Sigmoid colon (tissue), 7 donors: ENCODE data around the gene RABGAP1L. TPM values are rescaled to one million over a fixed set of nuclear protein-coding genes. Genes with fewer than 3 reads are reported as not detected.

Experiments used
- DNase-seq: peaks from one replicate; pipeline ENCODE4 v3.0.0-alpha.2; 2019
- H3K27ac ChIP-seq, 4 donors: fragments of 200-600 bp; sonication (generic); one replicate each; pipeline ENCODE4 v1.5.1; 2016 to 2019; ENCODE audit warnings: mild to moderate bottlenecking in 1 of 4
- H3K27me3 ChIP-seq, 3 donors: fragments of 200-600 bp; sonication (generic); one replicate each; pipeline ENCODE4 v1.5.1; 2019; ENCODE audit warnings: mild to moderate bottlenecking in 1 of 3
- H3K36me3 ChIP-seq, 4 donors: fragments of 200-600 bp; sonication (generic); one replicate each; pipeline ENCODE4 v1.5.1; 2016 to 2019
- H3K4me1 ChIP-seq, 4 donors: fragments of 200-600 bp; sonication (generic); one replicate each; pipeline ENCODE4 v1.5.1; 2017 to 2019
- H3K4me3 ChIP-seq, 4 donors: fragments of 200-600 bp; sonication (generic); one replicate each; pipeline ENCODE4 v1.5.1; 2017 to 2019; ENCODE audit warnings: mild to moderate bottlenecking in 2 of 4, moderate library complexity in 1 of 4
- H3K9me3 ChIP-seq, 4 donors: fragments of 200-600 bp in 3 of 4; sonication (generic) in 3 of 4; one replicate each; pipeline versions ENCODE4 v1.5.1 to v1.6.1; 2013 to 2019
- EP300 ChIP-seq, 4 donors: sonication (generic); formaldehyde crosslinking; IDR thresholded peaks; one replicate each; pipeline ENCODE4 v1.6.1; 2017; ENCODE audit warnings: antibody characterized with exemption in 4 of 4
- POLR2A ChIP-seq, 2 donors: fragments of 450-650 bp; IDR thresholded peaks; one replicate each; pipeline ENCODE4 v1.6.1; 2016; ENCODE audit warnings: antibody characterized with exemption in 2 of 2, mild to moderate bottlenecking in 2 of 2, moderate library complexity in 2 of 2
- POLR2AphosphoS5 ChIP-seq, 4 donors: sonication (generic); formaldehyde crosslinking; IDR thresholded peaks; one replicate each; pipeline ENCODE4 v1.6.1; 2017; ENCODE audit warnings: antibody characterized with exemption in 4 of 4
- WGBS, 2 donors: extraction: QIAGEN DNeasy Blood & Tissue Kit; methylation state at CpG; one replicate each; pipeline ENCODE4 v1.1.7; 2013; 5-methylcytosine and 5-hydroxymethylcytosine counted together
- intact Hi-C: fragments of 100-400 bp; cut with DNase I; formaldehyde crosslinking; loops from one replicate; pipeline ENCODE4 v1.15.1; 2023
- polyA plus RNA-seq, 3 donors: library from polyadenylated mRNA; stranded (reverse); fragments of 200-250 nt; gene quantifications; one replicate each; pipeline ENCODE4 v1.2.3, GENCODE V29; 2013
- total RNA-seq, 4 donors: library from RNA; depleted of rRNA; stranded (reverse); fragments of >200 nt; gene quantifications; one replicate each; pipeline ENCODE4 v1.1.0, GENCODE V29; 2016
- TF ChIP-seq, protein P1 (sequence below), 4 experiments: fragments of 450-650 bp in 3 of 4; fragments of 200-600 bp in 1 of 4; IDR thresholded peaks; one replicate each; pipeline ENCODE4 v1.5.1; 2016 to 2019; ENCODE audit warnings: antibody characterized with exemption in 4 of 4, mild to moderate bottlenecking in 3 of 4, moderate library complexity in 2 of 4
- donor health status: healthy with polysubstance abuse.
- donor health status: Bipolar disorder and iron deficiency.
- donor health status: healthy.

RABGAP1L gene
- total and polyA plus RNA-seq, 7 donors = 25.2 to 42.9 (median 35.4) TPM

- no peak for TF ChIP-seq EP300 (IDR thresholded peaks at IDR 0.05)
- Histone ChIP-seq H3K27ac (no peak overlapping the region), H3K4me1 (no peaks in the 10 kb centered on the region), H3K36me3 (no peaks in the 10 kb centered on the region), H3K4me3 (no peak overlapping the region), H3K9me3 (no peaks in the 10 kb centered on the region), H3K27me3 (no peaks in the 10 kb centered on the region)
- no peak for DNase-seq
- intact Hi-C loops = no loop called here
- WGBS, 2 donors = 74 to 77% methylated on average over 2 of the region's 2 CpGs
Measured at GRCh38 chr1:174682419-174683008, 523.2 kb downstream of the RABGAP1L start.

- no peaks in the 10 kb centered on the region for H3K4me1 ChIP-seq
- no peak for DNase-seq
- no peaks in the 10 kb centered on the region for H3K36me3 ChIP-seq
- H3K9me3 ChIP-seq = no peaks in the 10 kb centered on the region
- no peaks in the 10 kb centered on the region for H3K27me3 ChIP-seq
- no peak overlapping the region for H3K4me3 ChIP-seq
- intact Hi-C loops = no loop called here
- TF ChIP-seq, protein P1, sequence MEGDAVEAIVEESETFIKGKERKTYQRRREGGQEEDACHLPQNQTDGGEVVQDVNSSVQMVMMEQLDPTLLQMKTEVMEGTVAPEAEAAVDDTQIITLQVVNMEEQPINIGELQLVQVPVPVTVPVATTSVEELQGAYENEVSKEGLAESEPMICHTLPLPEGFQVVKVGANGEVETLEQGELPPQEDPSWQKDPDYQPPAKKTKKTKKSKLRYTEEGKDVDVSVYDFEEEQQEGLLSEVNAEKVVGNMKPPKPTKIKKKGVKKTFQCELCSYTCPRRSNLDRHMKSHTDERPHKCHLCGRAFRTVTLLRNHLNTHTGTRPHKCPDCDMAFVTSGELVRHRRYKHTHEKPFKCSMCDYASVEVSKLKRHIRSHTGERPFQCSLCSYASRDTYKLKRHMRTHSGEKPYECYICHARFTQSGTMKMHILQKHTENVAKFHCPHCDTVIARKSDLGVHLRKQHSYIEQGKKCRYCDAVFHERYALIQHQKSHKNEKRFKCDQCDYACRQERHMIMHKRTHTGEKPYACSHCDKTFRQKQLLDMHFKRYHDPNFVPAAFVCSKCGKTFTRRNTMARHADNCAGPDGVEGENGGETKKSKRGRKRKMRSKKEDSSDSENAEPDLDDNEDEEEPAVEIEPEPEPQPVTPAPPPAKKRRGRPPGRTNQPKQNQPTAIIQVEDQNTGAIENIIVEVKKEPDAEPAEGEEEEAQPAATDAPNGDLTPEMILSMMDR (IDR thresholded peaks at IDR 0.05) = no peak
- H3K27ac ChIP-seq = no peak overlapping the region
Measured at GRCh38 chr1:174686213-174686612, 526.9 kb downstream of the RABGAP1L start.

DNA sequence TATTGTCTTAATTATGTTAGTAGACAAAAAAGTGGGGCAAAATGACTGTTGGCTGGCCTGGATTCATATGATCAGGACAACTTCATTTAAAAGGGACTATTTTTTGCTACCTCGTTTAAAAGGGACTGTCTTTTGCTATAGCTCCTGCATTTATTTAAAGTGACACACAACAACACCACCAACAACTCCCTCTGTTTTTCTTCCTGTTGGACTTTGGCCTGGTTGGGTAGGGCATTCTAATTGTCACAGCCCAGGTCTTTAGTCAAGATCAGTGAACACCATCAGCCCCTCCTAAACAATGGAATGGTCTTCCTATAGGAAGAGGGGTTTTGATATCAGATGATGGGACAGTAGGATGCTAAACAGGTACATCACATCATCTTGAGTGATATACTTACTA lies 530.2 kb downstream of the RABGAP1L start:
- intact Hi-C loops = no loop called here
- 21 to 78% methylated on average over 1 of the region's 1 CpG for WGBS, 2 donors
- no peaks in the 10 kb centered on the region for H3K4me1 ChIP-seq
- H3K36me3 ChIP-seq = no peaks in the 10 kb centered on the region
- no peak overlapping the region for H3K4me3 ChIP-seq
- H3K27ac ChIP-seq = no peak overlapping the region
- H3K9me3 ChIP-seq = no peaks in the 10 kb centered on the region
- no peak for DNase-seq
- no peaks in the 10 kb centered on the region for H3K27me3 ChIP-seq
- no peak for TF ChIP-seq EP300 (IDR thresholded peaks at IDR 0.05)
- TF ChIP-seq POLR2AphosphoS5 (IDR thresholded peaks at IDR 0.05) = no peak
- TF ChIP-seq, protein P1 (IDR thresholded peaks at IDR 0.05) = no peak
- no peak for TF ChIP-seq POLR2A (IDR thresholded peaks at IDR 0.05)

DNA sequence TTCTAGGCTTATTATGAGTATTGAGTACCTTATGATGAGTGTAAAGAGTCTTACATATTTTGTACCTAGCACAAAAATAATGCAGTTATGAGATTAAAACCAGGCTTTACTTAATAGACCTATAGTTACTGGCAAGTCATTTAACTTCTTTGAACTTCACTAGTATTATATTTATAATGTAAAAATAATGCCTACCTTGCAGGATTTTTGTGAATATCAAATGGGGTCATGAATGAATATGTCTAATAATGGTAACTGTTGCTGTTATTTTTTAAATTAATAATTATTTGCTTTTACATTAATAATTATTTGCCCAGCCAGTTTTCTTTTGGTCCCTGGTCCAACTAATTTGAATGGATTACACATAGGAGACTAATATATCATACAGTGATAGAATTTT lies 530.9 kb downstream of the RABGAP1L start:
- H3K4me1 ChIP-seq = no peaks in the 10 kb centered on the region
- intact Hi-C loops = no loop called here

GRCh38 chr1:174692313-174692712 lies 533.0 kb downstream of the RABGAP1L start:
- H3K36me3 ChIP-seq = no peaks in the 10 kb centered on the region
- TF ChIP-seq EP300 (IDR thresholded peaks at IDR 0.05) (no peak), POLR2A (IDR thresholded peaks at IDR 0.05) (no peak), POLR2AphosphoS5 (IDR thresholded peaks at IDR 0.05) (no peak)
- TF ChIP-seq, protein P1 (IDR thresholded peaks at IDR 0.05) = no peak
- no peaks in the 10 kb centered on the region for H3K9me3 ChIP-seq
- H3K27ac ChIP-seq = no peak overlapping the region
- no peak overlapping the region for H3K4me3 ChIP-seq
- 89 to 94% methylated on average over 1 of the region's 1 CpG for WGBS, 2 donors
- no peak for DNase-seq
- intact Hi-C loops = no loop called here
- H3K4me1 ChIP-seq = no peaks in the 10 kb centered on the region
- H3K27me3 ChIP-seq = no peaks in the 10 kb centered on the region

More for the DNA sequence above, 530.9 kb downstream of the RABGAP1L start:
- TF ChIP-seq EP300 (IDR thresholded peaks at IDR 0.05) = no peak
- TF ChIP-seq, protein P1 (IDR thresholded peaks at IDR 0.05) = no peak
- no peak for TF ChIP-seq POLR2AphosphoS5 (IDR thresholded peaks at IDR 0.05)
- no peak for TF ChIP-seq POLR2A (IDR thresholded peaks at IDR 0.05)
- Histone ChIP-seq H3K36me3 (no peaks in the 10 kb centered on the region), H3K9me3 (no peaks in the 10 kb centered on the region), H3K4me3 (no peak overlapping the region), H3K27ac (no peak overlapping the region), H3K27me3 (no peaks in the 10 kb centered on the region)
- no peak for DNase-seq
